ENCODE results near the gene SMAD1.
"Not testable (repeated sequence)": the region's sequence is repeated elsewhere in the genome, so short reads cannot be mapped to it uniquely, and the experiment has no call there.

The SMAD1 gene

GRCh38 chr4:145528601-145529000, 46.9 kb downstream of the SMAD1 start:
- DNase-seq (ENCODE audit: low read depth), result no peak

- no peak for DNase-seq (ENCODE audit: low read depth)
Observed at GRCh38 chr4:145530189-145530588, 48.5 kb downstream of the SMAD1 start.

- DNase-seq (ENCODE audit: low read depth), result no peak
Observed at GRCh38 chr4:145530662-145531061, 49.0 kb downstream of the SMAD1 start.

GRCh38 chr4:145531223-145531622, 49.6 kb downstream of the SMAD1 start:
- DNase-seq (ENCODE audit: low read depth), result no peak

DNA sequence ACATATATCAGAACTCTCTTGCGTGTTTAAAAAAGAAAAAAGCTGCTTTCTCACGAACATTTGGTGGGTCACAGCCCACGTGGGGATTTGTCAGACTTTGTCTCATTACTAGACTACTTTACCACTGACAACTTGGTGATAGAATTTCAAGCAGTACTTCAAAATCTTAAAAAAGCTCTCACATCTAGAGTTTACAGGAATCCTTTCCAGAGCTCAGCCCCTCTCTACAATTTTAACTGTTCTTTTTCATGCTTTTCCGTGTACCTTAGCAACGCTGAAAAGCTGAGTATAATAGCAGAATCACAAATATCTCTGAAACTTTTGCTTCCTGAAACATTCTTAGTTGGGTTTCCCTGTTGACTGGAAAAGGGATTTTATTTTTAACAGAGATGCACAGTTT, 50.2 kb downstream of the SMAD1 start:
- DNase-seq (ENCODE audit: low read depth), result no peak

- no peak for DNase-seq (ENCODE audit: low read depth)
Observed at GRCh38 chr4:145533001-145533400, 51.3 kb downstream of the SMAD1 start.

- not testable (repeated sequence) for DNase-seq (ENCODE audit: low read depth)
Observed at GRCh38 chr4:145533415-145533814, 51.8 kb downstream of the SMAD1 start.

DNA sequence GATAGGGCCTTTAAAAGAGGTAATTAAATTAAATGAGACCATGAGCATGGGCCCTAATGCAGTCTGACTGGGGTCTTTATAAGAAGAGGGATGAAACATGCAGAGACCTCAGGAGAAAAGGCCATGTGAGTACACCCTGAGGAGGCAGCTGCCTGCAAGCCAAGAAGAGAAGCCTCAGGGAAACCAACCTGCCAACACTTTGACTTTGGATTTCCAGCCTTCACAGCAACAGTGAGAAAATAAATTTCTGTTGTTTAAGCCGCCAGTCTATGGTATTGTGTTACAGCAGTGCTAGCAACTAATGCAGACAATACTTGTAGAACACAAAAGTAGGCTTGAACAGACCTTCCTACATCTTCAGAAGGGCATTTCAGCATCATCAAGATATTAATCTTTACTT, 52.3 kb downstream of the SMAD1 start:
- DNase-seq (ENCODE audit: low read depth), result no peak

- DNase-seq (ENCODE audit: low read depth), result no peak
Observed at GRCh38 chr4:145535202-145535601, 53.5 kb downstream of the SMAD1 start.

- DNase-seq (ENCODE audit: low read depth), result no peak
Observed at GRCh38 chr4:145536044-145536443, 54.4 kb downstream of the SMAD1 start.

DNA sequence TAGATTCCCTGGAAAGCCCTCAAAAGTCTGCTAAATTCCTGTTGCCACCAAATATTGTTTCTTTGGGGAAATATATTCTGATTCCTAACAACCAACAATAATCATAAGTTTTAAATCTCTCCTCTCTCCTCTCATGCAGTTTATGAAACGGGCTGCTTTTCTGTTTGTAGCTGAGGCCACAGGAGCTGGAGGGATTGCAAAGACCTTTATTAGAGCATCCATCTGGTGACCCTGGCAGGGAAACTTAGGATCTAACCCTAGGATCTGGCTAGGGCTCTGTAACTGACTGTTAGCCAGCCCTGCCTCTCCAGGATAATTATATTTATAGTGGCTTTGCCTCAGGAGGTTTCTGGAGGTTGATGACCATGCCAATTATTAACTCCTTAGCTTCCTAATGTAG, 56.9 kb downstream of the SMAD1 start:
- DNase-seq (ENCODE audit: low read depth), result no peak

DNA sequence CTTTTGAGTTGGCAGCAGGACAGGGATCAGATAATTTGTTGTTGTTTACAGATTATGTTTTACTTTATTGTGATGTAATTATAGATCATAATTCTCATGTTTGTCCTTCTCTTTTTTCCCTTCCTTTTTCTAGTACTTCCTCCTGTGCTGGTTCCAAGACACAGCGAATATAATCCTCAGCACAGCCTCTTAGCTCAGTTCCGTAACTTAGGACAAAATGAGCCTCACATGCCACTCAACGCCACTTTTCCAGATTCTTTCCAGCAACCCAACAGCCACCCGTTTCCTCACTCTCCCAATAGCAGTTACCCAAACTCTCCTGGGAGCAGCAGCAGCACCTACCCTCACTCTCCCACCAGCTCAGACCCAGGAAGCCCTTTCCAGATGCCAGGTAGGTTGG, 58.0 kb downstream of the SMAD1 start:
- no peak for DNase-seq (ENCODE audit: low read depth)

- no peak for DNase-seq (ENCODE audit: low read depth)
Observed at GRCh38 chr4:145540235-145540634, 58.6 kb downstream of the SMAD1 start.

- no peak for DNase-seq (ENCODE audit: low read depth)
Observed at GRCh38 chr4:145541346-145541745, 59.7 kb downstream of the SMAD1 start.

DNA sequence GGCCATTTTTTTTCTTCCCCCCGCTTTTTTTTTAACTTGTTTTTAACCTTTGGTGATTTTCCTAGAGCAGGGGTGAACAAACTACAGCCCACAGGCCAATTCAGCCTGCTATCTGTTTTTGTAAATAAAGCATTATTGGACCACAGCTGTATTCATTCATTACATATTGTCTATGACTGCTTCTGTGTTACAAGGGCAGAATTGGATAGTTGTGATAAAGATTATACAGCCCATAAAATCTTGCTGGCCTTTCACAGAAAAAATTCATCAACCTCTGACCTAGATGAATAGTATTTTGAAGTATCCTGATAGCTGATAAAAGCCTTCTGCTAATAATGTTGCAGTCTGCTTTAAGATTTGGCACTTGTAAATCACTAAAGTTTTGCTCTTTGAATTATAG, 63.4 kb downstream of the SMAD1 start:
- no peak for DNase-seq (ENCODE audit: low read depth)

DNA sequence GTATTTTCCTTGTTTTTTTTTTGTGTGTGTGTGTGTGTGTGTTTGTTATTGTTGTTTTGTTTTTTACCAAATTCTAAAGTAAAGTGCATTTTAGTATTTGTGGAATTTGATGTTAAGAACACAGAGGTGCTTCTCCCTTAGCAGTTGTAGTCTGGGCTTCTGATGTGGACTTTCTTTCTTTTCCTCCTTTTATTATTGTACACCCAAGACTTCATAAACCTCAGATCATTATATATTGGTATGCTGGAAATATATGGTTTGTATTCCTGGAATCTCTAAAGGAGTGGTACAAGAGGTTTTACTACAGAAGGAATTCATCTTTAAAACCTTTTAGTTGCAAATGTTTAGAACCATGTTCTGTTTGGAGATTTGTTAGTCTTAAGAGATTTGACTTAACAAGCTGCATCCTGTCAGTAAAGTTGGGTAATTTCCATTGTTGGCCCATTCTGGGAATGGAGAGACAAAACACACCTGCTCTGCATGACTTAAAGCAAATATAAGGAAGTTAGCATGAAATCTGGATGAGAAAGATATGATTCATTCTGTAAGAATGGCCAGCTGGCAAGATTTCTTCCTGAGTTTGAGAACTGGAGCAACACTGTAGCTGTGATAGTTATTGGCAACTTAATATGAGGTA, 64.0 kb downstream of the SMAD1 start:
- DNase-seq (ENCODE audit: low read depth), result no peak

GRCh38 chr4:145546175-145546915, 64.7 kb downstream of the SMAD1 start:
- no peak for DNase-seq (ENCODE audit: low read depth)

- DNase-seq (ENCODE audit: low read depth), result no peak
Observed at GRCh38 chr4:145551660-145552059, 70.0 kb downstream of the SMAD1 start.

DNA sequence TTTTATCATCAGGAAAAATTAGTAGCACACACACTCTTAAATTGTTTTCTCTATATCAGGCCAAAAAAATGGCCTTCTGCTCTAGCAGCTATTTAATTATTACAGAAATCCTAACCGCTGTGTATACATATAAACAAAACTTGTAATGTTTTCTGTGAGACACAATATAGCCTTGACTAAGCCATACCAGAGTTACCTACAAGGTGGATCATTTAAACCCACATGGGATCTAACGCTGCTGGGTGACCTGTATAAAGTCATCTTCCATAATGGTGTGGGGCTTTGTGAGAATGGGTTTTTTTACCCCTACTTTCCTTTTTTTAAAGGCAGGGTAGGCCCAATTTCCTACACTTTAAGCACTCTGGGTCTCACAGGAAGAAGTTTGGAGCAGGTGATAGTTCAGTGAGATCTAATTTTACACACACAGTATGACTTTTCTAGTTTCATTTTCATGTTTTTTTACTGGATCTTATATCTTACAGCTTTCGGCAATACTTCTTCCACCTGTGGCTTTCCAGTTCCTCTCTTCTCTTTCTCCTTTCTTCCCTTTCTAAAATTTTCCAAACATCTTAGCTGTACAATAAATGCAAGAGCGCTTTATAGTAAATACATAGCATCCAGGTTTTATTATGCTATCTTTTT, 70.6 kb downstream of the SMAD1 start:
- DNase-seq (ENCODE audit: low read depth), result no peak

DNA sequence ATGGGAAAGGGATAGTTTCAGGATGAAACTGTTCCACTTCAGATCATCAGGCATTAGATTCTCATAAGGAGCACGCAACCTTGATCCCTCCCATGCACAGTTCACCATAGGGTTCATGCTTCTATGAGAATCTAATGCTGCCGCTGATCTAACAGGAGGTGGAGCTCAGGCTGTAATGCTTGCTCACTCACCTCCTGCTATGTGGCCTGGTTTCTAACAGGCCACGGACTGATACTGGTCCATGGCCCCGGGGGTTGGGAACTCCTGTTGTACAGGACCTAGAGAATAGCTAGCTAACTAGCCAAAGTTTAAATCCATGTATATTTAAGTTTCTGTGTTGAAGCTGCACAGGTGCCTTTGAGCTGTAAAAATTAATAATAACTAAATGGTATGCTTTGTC, 71.7 kb downstream of the SMAD1 start:
- no peak for DNase-seq (ENCODE audit: low read depth)

DNA sequence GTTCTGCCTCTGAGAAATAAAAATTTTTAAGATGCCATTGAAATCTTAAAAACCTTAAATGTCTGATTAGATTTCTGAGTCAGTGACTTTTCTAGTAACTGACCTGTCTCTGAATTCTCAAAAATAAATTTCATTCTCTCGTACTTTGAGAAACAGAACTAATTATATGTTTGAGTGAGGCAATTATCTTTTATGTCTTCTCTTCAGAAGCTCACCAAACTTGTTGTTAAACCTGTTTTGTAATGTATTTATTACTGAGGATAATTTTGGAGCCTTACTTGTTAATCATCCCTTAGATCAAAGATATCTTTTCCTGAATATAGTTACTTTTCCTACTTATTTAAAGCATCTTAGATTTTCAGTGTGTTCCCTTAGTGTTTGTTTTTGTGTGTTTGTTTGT, 73.0 kb downstream of the SMAD1 start:
- DNase-seq (ENCODE audit: low read depth), result no peak

DNA sequence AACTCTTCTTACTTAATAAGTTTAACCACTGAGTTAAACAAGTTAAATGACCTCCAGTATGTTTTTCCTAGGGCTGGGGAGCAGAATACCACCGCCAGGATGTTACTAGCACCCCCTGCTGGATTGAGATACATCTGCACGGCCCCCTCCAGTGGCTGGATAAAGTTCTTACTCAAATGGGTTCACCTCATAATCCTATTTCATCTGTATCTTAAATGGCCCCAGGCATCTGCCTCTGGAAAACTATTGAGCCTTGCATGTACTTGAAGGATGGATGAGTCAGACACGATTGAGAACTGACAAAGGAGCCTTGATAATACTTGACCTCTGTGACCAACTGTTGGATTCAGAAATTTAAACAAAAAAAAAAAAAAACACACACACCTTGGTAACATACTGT, 76.1 kb downstream of the SMAD1 start:
- DNase-seq (ENCODE audit: low read depth), result peak; percentile 23

DNA sequence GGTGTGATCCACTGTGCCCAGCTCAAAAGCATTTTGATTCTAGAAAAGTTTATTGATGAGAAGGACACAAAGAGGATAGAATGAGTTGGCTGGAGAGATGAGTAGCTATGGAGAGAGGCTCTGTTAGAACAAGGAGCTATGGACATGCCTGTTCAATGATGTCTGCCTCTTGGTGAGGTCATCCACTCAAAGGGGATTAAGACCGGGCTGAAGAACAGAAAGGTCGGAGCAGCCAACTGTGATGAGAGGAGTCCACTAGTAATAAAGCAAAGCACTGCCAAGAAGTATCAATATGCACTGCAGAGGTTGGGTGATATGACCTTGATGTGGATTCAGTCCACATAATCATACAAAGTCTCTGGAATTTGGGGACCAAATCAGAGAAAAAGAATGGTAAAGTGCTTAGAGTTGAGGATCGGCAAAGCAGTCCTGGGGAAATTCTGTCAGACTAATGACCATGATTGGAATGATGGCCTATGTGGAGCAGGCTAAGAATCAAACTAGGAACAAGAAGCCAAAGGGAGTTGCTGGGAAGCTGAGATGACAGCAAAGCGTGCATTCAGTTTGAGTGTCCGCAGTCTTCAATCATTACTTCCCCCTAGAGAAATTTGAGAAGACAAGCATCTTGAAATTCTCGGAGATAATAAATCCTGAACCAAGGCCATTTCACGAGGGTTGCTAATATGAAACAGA, 81.8 kb downstream of the SMAD1 start:
- no peak for DNase-seq (ENCODE audit: low read depth)
